Measurements from ENCODE around the gene ARHGAP9.
"Not testable (repeated sequence)": the region's sequence is repeated elsewhere in the genome, so short reads cannot be mapped to it uniquely, and the experiment has no call there.

Gene ARHGAP9

GRCh38 chr12:57495051-57495701, 15.5 kb upstream of the ARHGAP9 start:
- DNase-seq (ENCODE audit: low read depth in 3 of 3), result not testable (repeated sequence)

- DNase-seq (ENCODE audit: low read depth in 3 of 3), result no peak
Observed at GRCh38 chr12:57491393-57492280, 12.0 kb upstream of the ARHGAP9 start.

GRCh38 chr12:57490126-57490525, 10.5 kb upstream of the ARHGAP9 start:
- DNase-seq (ENCODE audit: low read depth in 3 of 3), result no peak

- DNase-seq (ENCODE audit: low read depth in 3 of 3), result no peak
Observed at GRCh38 chr12:57489157-57489641, 9.5 kb upstream of the ARHGAP9 start.

GRCh38 chr12:57488402-57489156, 8.9 kb upstream of the ARHGAP9 start:
- no peak for DNase-seq (ENCODE audit: low read depth in 3 of 3)

- DNase-seq (ENCODE audit: low read depth in 3 of 3), result peak; percentile 85 to 90 (median 86)
Observed at GRCh38 chr12:57487597-57488401, 8.1 kb upstream of the ARHGAP9 start, which contains the start of gene MARS1. Gene MARS1, plus strand, starts transcription at chr12:57488068. Its CDS starts 23 bp downstream, at chr12:57488091.

GRCh38 chr12:57487055-57487596, 7.5 kb upstream of the ARHGAP9 start:
- no peak for DNase-seq (ENCODE audit: low read depth in 3 of 3)

GRCh38 chr12:57485695-57486094, 6.0 kb upstream of the ARHGAP9 start:
- DNase-seq (ENCODE audit: low read depth in 3 of 3), result no peak

- DNase-seq (ENCODE audit: low read depth in 3 of 3), result no peak
Observed at GRCh38 chr12:57483466-57483865, 3.8 kb upstream of the ARHGAP9 start.

- no peak for DNase-seq (ENCODE audit: low read depth in 3 of 3)
Observed at GRCh38 chr12:57481671-57482070, 2.0 kb upstream of the ARHGAP9 start.

GRCh38 chr12:57479043-57479375, 657 bp downstream of the ARHGAP9 start:
- DNase-seq (ENCODE audit: low read depth in 3 of 3), result no peak

- DNase-seq (ENCODE audit: low read depth in 3 of 3), result peak in 1 of 3 donors; percentile 40
Observed at GRCh38 chr12:57477710-57478681, 1.7 kb downstream of the ARHGAP9 start.

- no peak for DNase-seq (ENCODE audit: low read depth in 3 of 3)
Observed at GRCh38 chr12:57476993-57477709, 2.5 kb downstream of the ARHGAP9 start.

- DNase-seq (ENCODE audit: low read depth in 3 of 3), result peak; percentile 65 to 92 (median 79)
Observed at GRCh38 chr12:57476162-57476992, 3.3 kb downstream of the ARHGAP9 start.

- no peak for DNase-seq (ENCODE audit: low read depth in 3 of 3)
Observed at GRCh38 chr12:57475271-57476161, 4.2 kb downstream of the ARHGAP9 start.

GRCh38 chr12:57474862-57475261, 4.8 kb downstream of the ARHGAP9 start:
- DNase-seq (ENCODE audit: low read depth in 3 of 3), result no peak

GRCh38 chr12:57474430-57474829, 5.2 kb downstream of the ARHGAP9 start:
- DNase-seq (ENCODE audit: low read depth in 3 of 3), result no peak

Data from stimulated activated CD4-positive, alpha-beta T cell treated with anti-CD3 and anti-CD28 coated beads, TNF-alpha, amount 100 ng/mL, for 48 hours (primary cell).